CD4-positive, alpha-beta T cell treated with Interleukin-15 for 1 hour (primary cell): ENCODE measurements around the gene NTNG1.
A peak's percentile ranks its signal among the peaks of the same experiment; 100 is the strongest.

Experiments used
- DNase-seq: peaks from one replicate; pipeline ENCODE4 v3.0.0-alpha.2; 2020

The NTNG1 gene

GRCh38 chr1:107525145-107525544 lies 384.3 kb downstream of the NTNG1 start:
- DNase-seq: no peak

DNA sequence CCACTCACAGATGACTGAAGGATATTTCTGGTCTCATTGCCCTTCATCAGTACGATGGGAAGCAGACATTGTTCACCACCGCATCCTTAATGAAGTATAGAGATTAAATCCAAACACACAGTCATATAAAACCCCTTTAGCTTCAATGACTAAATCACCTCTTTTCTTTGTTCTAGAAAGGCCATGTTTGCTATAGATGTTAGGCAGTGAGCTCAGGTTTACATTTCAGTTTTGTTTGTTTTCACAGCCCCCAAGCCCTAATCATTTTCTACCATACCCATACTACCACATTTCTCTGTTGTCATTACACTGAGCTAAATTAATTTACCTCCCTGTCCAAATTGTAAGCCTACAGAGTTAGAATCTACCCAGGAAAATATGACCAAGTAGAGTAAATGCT lies 385.1 kb downstream of the NTNG1 start:
- DNase-seq: no peak

GRCh38 chr1:107526524-107527198 lies 385.8 kb downstream of the NTNG1 start:
- DNase-seq: no peak

DNA sequence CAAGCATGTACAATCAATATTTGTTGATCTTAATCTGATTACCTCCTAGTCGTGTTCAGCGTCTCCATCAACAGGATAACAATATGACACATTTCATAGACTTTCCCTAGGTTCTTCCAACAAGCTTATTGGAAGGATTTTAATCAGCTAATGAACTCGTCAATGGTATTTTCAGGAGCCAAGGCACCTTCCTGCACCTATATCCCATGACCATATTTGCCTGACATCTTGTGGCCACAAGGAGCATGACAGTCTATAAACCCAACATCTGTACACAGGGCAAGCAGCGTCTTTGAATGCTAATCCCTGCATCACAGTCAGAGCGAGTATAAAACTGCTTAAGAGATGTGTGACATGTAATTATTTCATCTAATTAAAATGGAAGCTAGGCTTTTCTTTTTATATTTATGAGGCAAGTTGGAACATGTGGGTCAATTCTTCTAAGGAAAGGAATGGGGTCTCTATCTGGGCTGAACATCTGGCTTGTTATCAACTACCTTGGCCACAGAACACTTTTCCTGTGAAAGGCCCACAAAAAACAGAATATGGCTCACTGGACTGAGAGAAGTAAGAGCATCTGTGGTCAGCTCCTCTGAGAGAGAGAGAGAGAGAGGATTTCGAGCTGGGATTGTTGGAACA lies 388.8 kb downstream of the NTNG1 start:
- peak; percentile 28 for DNase-seq

GRCh38 chr1:107530543-107530942 lies 389.7 kb downstream of the NTNG1 start:
- no peak for DNase-seq

DNA sequence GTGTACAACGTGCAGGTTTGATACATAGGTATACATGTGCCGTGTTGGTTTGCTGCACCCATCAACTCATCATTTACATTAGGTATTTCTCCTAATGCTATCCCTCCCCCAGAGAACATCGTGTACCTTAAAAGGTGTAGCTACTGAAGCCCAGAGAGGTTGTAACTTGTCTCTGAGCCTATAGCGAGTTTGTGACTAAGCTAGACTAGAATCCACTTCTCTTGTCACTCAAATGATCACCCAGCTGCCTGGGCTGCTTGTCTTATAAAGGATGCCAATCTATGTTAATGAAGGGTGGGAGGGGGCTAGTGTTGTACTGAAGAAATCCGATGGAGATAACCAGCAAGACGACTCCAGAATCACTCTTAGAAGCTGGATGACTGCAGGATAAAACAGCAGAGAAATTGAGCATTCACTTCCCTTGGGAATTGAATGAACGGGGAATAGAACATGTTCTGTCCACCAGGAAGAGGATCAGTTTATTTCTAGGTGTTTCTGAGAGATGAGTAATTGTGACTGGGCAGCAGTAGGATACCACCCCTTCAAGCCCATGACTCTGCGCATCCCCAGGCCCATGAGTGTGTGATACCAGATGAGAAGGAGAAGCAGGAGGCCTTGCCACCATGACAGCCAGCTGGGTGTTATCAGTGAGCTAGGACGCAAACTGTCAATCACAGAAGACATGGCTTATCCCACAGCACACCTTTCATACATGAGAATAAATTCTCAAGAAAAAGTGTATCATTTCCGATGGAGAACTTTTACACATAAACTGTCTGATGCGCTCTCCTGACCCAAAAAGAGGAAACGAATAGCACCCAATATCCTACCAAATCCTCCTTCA lies 390.4 kb downstream of the NTNG1 start:
- DNase-seq: no peak

DNA sequence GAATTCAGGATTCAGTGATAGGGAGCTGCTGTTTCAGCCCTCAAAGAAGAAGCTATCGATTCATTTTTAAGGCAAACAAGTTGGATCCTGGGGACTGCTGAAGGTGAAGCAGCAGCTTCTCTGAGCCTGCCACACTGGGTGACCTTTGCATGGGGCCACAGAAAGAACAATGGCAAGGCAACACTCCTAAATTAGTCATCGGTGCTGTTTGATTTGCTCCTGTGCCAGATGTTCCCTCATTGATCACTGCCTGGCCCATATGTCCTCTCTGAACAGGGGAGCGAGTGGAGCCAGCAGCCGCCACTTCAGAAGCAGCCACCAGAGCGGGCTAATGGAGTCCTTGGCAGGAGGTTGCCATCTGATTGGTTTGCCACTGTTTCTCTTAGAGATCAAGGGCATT lies 391.5 kb downstream of the NTNG1 start:
- no peak for DNase-seq
